Psoas muscle (tissue), 8 donors: Measurements from ENCODE around the gene SARDH. TPM values are rescaled to one million over a fixed set of nuclear protein-coding genes. Genes with fewer than 3 reads are reported as not detected.

ENCODE experiments used
- ATAC-seq, 4 donors: fragments of 200-7000 bp; cut with Tn5 transposase; one replicate each; pipeline ENCODE4 v1.9.1; 2020; ENCODE audit warnings: moderate library complexity in 3 of 4, mild to moderate bottlenecking in 2 of 4
- DNase-seq, 2 donors: peaks; one replicate each; pipeline ENCODE4 v3.0.0-alpha.2; 2020
- H3K27ac ChIP-seq: fragments of 200-600 bp; one replicate; pipeline ENCODE4 v1.8.0; 2022
- H3K27me3 ChIP-seq, 3 donors: fragments of 200-600 bp in 1 of 3; one replicate each; pipeline versions ENCODE4 v1.6.1 to v1.8.0; 2013 to 2022; ENCODE audit warnings: low read length in 2 of 3, mild to moderate bottlenecking in 2 of 3, moderate library complexity in 1 of 3; ENCODE audit not compliant: insufficient read depth in 3 of 3
- H3K36me3 ChIP-seq, 2 donors: fragments of 200-600 bp in 1 of 2; one replicate each; pipeline versions ENCODE4 v1.6.1 to v1.8.0; 2013 to 2022; ENCODE audit warnings: low read depth in 1 of 2, mild to moderate bottlenecking in 1 of 2, moderate library complexity in 1 of 2; ENCODE audit not compliant: insufficient read depth in 1 of 2
- H3K4me1 ChIP-seq: fragments of 200-600 bp; one replicate; pipeline ENCODE4 v1.8.0; 2022
- H3K4me3 ChIP-seq: fragments of 200-600 bp; one replicate; pipeline ENCODE4 v1.8.0; 2022; ENCODE audit warnings: mild to moderate bottlenecking
- H3K9me3 ChIP-seq: fragments of 200-600 bp; one replicate; pipeline ENCODE4 v1.8.0; 2022
- WGBS, 3 donors: extraction: QIAGEN DNeasy Blood & Tissue Kit; methylation state at CpG; one replicate each; pipeline versions ENCODE4 v1.1.6 to v1.1.7; 2013; 5-methylcytosine and 5-hydroxymethylcytosine counted together
- intact Hi-C, 2 donors: fragments of 100-400 bp; cut with DNase I; formaldehyde crosslinking; loops; one replicate each; pipeline versions ENCODE4 v1.11.0 to v1.14.2; 2022
- polyA plus RNA-seq, 3 donors: library from polyadenylated mRNA; stranded (reverse); fragments of 200-250 nt; gene quantifications; one replicate each; pipeline ENCODE4 v1.2.3, GENCODE V29; 2013
- total RNA-seq, 4 donors: library from RNA; stranded (reverse); fragmentation: NEBNext Ultra II Directional in 2 of 4; extraction: Animal tissue kit (Norgen Biotek cat#: 25700) in 2 of 4; gene quantifications; one replicate each; pipeline versions ENCODE4 v1.2.1 to v1.2.4, GENCODE V29; 2021 to 2023
- TF ChIP-seq, protein P1 (sequence below): fragments of 200-600 bp; IDR thresholded peaks from one replicate; pipeline ENCODE4 v1.8.0; 2022; ENCODE audit warnings: antibody characterized with exemption
- donor health status: healthy with polysubstance abuse.
- donor health status: DM: no; HTN: no; CAD: no; lungs with moderate emphysema.
- donor health status: Bipolar disorder and iron deficiency.
- donor health status: healthy.
- donor health status: DM: yes; HTN: yes; CAD: no.
- donor health status: DM: no; HTN: no; CAD: no.
- donor health status: DM: no; HTN: no; CAD: no.
- donor health status: DM: yes; HTN: yes; CAD: no.

The SARDH gene
- total and polyA plus RNA-seq, 7 donors: 0.16 to 2.5 (median 0.62) TPM

DNA sequence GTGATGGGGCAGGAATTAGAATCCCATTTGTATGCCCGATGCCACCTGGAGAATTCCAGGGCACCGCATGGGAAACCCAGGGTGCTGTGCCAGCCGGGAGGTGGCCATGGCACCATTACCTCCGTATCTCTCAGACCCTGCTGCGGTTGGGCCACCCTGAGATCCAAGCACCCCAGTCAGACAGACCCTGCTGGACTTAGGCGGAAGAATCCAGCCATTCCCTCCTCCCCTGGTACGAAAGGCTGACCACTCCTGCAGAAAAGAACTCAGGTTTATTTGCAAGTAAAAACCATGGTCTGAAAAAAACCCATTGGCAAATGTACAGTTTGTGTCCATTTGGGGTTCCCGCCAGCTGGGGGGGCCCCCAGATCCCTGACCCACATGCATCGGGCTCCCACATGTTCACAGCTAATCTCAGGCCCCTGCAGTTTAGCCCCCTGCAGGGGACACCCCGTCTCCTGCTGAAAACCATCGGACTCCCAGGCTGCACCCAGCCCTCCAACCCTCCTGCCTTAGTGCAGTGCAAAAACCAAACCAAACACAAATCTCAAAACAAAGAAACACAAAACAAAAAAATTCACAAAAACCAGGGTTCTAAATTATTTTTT is 23.6 kb upstream of the SARDH start:
- Histone ChIP-seq H3K27me3 (peaks cover 0 to 23% (median 7%) of the 10 kb centered on the region in 3 donors), H3K9me3 (peaks cover 1% of the 10 kb centered on the region), H3K4me3 (no peak overlapping the region), H3K4me1 (no peaks in the 10 kb centered on the region), H3K36me3 (no peaks in the 10 kb centered on the region), H3K27ac (no peak overlapping the region)
- 81 to 88% (median 82%) methylated on average over 11 of the region's 11 CpGs for WGBS, 3 donors
- TF ChIP-seq, protein P1, sequence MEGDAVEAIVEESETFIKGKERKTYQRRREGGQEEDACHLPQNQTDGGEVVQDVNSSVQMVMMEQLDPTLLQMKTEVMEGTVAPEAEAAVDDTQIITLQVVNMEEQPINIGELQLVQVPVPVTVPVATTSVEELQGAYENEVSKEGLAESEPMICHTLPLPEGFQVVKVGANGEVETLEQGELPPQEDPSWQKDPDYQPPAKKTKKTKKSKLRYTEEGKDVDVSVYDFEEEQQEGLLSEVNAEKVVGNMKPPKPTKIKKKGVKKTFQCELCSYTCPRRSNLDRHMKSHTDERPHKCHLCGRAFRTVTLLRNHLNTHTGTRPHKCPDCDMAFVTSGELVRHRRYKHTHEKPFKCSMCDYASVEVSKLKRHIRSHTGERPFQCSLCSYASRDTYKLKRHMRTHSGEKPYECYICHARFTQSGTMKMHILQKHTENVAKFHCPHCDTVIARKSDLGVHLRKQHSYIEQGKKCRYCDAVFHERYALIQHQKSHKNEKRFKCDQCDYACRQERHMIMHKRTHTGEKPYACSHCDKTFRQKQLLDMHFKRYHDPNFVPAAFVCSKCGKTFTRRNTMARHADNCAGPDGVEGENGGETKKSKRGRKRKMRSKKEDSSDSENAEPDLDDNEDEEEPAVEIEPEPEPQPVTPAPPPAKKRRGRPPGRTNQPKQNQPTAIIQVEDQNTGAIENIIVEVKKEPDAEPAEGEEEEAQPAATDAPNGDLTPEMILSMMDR: no peak
- intact Hi-C loops: no loop called here
- no peak for ATAC-seq
- peak in 1 of 2 donors; percentile 3 for DNase-seq

DNA sequence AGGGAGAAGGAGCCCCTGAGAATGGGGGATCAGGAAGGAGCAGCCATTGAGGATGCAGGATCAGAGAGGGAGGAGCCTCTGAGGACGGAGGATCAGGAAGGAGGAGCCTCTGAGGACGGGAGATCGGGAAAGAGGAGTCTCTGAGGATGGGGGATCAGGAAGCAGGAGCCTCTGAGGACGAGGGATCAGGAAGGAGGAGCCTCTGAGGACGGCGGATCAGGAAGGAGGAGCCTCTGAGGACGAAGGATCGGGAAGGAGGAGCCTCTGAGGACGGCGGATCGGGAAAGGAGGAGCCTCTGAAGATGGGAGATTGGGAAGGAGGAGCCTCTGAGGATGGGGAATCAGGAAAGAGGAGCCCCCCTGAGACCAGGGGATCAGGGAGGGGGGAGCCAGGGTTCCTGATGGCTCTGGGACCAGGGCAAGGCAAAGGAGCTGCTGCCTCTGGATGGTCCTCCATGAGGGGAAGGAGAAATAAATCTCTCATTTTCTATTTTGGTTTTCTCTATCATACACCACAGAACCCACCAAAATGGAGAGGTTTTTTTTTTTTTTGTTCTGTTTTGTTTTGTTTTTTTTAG is 22.6 kb upstream of the SARDH start:
- TF ChIP-seq, protein P1: no peak
- no peaks in the 10 kb centered on the region for H3K36me3 ChIP-seq
- DNase-seq (no peak), ATAC-seq (no peak)
- H3K4me3 ChIP-seq: no peak overlapping the region
- WGBS, 3 donors: 54 to 85% methylated on average over 4 to 11 of the region's 11 CpGs; no CpG with 5 or more reads in 1 of the 3 donors
- H3K9me3 ChIP-seq: no peaks in the 10 kb centered on the region
- no peak overlapping the region for H3K27ac ChIP-seq
- intact Hi-C loops: no loop called here
- peaks cover 0 to 27% (median 7%) of the 10 kb centered on the region in 3 donors for H3K27me3 ChIP-seq
- H3K4me1 ChIP-seq: no peaks in the 10 kb centered on the region

DNA sequence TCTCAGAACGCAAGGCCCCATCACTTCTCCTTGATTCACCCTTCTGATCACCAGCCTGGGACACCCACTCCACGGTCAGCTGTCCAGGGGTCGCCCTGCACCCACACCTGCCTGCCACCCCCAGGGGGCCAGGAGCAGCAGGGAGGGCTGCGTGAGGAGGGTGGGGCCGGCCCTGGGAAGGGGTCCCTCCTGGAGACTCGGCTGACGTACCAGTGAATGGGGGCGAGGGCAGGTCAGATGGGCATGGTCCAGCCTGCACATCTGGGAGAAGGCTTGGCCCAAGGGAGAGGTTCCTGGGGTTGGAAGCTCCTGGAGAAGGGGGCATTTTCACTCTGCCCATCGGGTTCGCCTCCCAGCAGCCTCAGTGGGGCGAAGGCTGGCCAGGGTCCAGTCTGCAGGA is 21.8 kb upstream of the SARDH start:
- Histone ChIP-seq H3K27ac (no peak overlapping the region), H3K36me3 (no peaks in the 10 kb centered on the region), H3K4me3 (no peak overlapping the region), H3K9me3 (no peaks in the 10 kb centered on the region), H3K27me3 (peaks cover 0 to 31% (median 7%) of the 10 kb centered on the region in 3 donors), H3K4me1 (no peaks in the 10 kb centered on the region)
- intact Hi-C loops: no loop called here
- ATAC-seq (peak in 1 of 4 donors; percentile 10), DNase-seq (no peak)
- TF ChIP-seq, protein P1: no peak
- WGBS, 3 donors: 81 to 89% (median 82%) methylated on average over 3 to 11 of the region's 11 CpGs

DNA sequence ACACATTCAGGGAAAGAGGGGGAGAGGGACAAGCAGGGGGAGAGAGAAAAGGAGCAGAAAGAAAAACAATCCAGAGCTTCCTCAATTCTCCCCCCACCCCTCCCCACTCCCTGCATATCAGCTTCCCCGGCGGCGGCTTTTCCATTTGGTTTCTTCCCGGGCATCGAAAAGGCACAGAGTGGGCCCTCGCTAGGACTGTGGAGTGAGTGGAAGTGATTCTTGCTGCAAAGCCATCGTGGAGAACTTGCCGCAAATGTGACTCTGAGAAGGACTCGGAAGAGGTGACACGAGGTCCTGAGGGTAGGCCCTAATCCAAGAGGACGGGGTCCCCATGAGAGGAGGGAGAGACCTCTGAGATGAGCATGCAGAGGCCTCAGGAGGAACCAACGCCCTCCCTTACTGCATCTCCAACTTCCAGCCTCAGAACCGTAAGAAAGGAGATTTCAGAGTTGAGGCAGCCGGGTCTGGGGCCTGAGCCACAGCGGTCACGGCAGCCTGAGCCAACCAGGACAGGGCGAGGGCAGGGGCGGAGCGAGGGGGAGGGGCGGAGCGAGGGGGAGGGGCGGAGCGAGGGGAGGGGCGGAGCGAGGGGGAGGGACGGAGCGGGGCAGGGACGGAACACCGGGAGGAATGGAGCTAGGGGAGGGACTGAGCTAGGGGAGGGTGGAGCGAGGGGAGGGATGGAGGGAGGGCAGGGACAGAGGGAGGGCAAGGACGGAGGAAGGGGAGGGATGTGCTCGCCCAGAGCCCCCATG is 21.2 kb upstream of the SARDH start:
- DNase-seq: peak in 1 of 2 donors; percentile 54
- Histone ChIP-seq H3K27me3 (peaks cover 0 to 37% (median 7%) of the 10 kb centered on the region in 3 donors), H3K4me1 (no peaks in the 10 kb centered on the region), H3K9me3 (no peaks in the 10 kb centered on the region), H3K4me3 (no peak overlapping the region), H3K36me3 (no peaks in the 10 kb centered on the region), H3K27ac (no peak overlapping the region)
- WGBS, 3 donors: 33 to 65% (median 52%) methylated on average over 23 to 32 of the region's 32 CpGs
- TF ChIP-seq, protein P1: no peak
- intact Hi-C loops: no loop called here
- ATAC-seq: peak in 3 of 4 donors; percentile 65 to 77 (median 65)
